ENCODE results near the gene HCST.

DNA sequence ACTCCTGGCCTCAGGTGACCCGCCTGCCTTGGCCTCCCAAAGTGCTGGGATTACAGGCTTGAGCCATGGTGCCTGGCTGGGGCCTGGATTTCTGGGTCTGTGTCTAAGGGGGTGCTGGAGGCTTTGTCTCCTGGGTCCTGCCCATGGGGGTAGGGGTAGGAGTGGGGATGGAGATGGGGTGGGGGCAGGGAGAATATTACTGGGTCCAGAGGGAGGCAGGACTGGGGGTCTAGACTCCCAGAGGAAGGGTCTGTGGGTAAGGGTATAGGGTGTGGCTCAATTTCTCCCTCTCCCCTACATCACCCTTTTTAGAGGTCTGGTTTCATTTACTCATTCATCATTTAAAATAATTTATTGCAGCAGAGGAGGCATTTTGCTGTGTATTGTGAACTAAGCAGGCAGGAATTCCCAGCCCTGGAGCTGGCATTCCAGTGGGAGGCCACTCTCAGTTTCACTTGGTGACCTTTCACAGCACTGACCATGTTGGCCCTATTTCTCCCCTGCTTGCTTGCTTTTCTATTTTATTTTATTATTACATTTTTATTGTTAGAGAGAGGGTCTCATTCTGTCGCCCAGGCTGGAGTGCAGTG is 1.2 kb upstream of the HCST start:
- TF ChIP-seq, protein P1, sequence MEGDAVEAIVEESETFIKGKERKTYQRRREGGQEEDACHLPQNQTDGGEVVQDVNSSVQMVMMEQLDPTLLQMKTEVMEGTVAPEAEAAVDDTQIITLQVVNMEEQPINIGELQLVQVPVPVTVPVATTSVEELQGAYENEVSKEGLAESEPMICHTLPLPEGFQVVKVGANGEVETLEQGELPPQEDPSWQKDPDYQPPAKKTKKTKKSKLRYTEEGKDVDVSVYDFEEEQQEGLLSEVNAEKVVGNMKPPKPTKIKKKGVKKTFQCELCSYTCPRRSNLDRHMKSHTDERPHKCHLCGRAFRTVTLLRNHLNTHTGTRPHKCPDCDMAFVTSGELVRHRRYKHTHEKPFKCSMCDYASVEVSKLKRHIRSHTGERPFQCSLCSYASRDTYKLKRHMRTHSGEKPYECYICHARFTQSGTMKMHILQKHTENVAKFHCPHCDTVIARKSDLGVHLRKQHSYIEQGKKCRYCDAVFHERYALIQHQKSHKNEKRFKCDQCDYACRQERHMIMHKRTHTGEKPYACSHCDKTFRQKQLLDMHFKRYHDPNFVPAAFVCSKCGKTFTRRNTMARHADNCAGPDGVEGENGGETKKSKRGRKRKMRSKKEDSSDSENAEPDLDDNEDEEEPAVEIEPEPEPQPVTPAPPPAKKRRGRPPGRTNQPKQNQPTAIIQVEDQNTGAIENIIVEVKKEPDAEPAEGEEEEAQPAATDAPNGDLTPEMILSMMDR (IDR thresholded peaks at IDR 0.05), result no peak
- no peak for TF ChIP-seq POLR2A (IDR thresholded peaks at IDR 0.05)
- no peak for TF ChIP-seq EP300 (IDR thresholded peaks at IDR 0.05)
